ENCODE measurements around the gene CCSAP. TPM values are rescaled to one million over a fixed set of nuclear protein-coding genes. Genes with fewer than 3 reads are reported as not detected.

Gene CCSAP
- total RNA-seq, 1 donor from 2014 or later = 9.1 TPM

DNA sequence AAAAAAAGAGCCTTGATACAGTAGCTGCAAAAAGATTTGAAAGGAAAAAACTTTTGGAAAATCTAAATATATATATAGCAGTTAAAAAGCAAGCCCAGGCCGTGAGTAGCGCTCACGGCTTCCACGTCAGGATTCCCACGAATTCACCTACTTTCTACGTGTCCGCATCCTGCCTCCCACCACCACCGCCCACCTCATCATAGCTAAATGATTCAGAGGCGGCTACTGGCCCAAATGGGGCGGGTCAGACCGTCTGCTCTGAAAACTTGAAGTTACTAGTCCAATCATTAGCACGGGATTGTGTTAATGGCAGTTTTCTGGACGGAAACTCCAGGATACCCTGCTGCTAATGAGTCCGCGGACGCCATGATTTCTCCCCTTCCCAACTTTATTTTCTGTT is 1.3 kb upstream of the CCSAP start:
- Mint-ChIP-seq H3K9me3 (no peaks in the 10 kb centered on the region), H3K36me3 (ENCODE audit: low read depth) (no peaks in the 10 kb centered on the region), H3K4me3 (peak overlapping the region; percentile 85), H3K4me1 (peaks cover 36% of the 10 kb centered on the region), H3K27me3 (ENCODE audit: low read depth) (peaks cover 26% of the 10 kb centered on the region), H3K27ac (ENCODE audit: unreplicated experiment) (no peak overlapping the region)
- no peak for DNase-seq (ENCODE audit: low read depth, low spot score)
- TF ChIP-seq, protein P1, sequence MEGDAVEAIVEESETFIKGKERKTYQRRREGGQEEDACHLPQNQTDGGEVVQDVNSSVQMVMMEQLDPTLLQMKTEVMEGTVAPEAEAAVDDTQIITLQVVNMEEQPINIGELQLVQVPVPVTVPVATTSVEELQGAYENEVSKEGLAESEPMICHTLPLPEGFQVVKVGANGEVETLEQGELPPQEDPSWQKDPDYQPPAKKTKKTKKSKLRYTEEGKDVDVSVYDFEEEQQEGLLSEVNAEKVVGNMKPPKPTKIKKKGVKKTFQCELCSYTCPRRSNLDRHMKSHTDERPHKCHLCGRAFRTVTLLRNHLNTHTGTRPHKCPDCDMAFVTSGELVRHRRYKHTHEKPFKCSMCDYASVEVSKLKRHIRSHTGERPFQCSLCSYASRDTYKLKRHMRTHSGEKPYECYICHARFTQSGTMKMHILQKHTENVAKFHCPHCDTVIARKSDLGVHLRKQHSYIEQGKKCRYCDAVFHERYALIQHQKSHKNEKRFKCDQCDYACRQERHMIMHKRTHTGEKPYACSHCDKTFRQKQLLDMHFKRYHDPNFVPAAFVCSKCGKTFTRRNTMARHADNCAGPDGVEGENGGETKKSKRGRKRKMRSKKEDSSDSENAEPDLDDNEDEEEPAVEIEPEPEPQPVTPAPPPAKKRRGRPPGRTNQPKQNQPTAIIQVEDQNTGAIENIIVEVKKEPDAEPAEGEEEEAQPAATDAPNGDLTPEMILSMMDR (conservative IDR thresholded peaks at IDR 0.05) = no peak

DNA sequence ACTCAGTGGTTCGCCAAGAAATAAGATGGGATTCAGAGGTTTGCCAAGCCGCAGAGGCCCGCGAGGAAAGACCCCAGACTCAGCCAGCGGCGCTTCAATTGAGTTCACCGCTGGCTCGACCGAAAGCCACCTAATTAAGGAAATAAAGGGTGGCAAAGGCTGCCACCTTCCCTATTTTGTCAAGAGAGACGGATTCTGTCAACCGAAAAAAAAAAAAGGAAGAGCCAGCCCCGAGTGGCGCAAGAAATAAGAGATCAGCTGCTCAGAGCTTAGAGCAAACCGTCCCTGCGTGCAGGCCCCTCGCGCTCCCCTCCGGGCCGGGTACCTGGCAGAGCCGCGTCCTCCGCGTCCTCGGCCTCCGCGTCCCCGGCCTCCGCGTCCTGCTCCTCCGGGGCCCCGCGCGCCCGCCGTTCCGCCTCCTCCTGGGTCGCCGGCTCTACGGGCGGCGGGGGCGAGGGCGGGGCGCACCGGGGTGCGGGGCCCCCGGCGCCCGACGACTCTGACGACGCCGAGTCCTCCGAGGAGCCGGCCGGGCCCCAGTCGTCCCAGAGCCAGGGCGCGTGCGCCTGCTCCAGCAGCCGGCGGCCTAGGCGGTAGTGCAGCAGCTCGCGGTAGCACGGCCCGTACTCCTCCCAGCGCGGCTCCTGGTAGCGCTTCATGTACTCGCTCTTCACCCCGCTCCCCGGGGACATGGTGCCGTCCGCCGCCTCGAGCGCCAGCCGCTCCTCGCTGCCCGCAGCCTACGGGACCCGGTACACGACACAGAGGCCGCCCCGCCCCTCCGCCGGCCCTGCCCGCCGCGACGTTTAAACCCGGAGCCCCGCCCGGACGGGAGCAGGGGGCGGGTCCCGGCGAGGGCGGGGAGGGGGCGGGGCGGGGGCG is 832 bp downstream of the CCSAP start:
- Mint-ChIP-seq H3K27me3 (ENCODE audit: low read depth) (peaks cover 20% of the 10 kb centered on the region), H3K4me3 (peak overlapping the region; percentile 96)
- TF ChIP-seq, protein P1 (conservative IDR thresholded peaks at IDR 0.05) = no peak

GRCh38 chr1:229340496-229340895 is 2.4 kb downstream of the CCSAP start:
- Mint-ChIP-seq H3K36me3 (ENCODE audit: low read depth) (peaks cover under 1% of the 10 kb centered on the region), H3K4me1 (peaks cover 44% of the 10 kb centered on the region), H3K27ac (ENCODE audit: unreplicated experiment) (no peak overlapping the region), H3K9me3 (no peaks in the 10 kb centered on the region), H3K27me3 (ENCODE audit: low read depth) (peaks cover 17% of the 10 kb centered on the region), H3K4me3 (peak overlapping the region; percentile 96)
- TF ChIP-seq, protein P1 (conservative IDR thresholded peaks at IDR 0.05) = no peak
- DNase-seq (ENCODE audit: low read depth, low spot score) = no peak

More for the DNA sequence above, 832 bp downstream of the CCSAP start:
- peak; percentile 70 for DNase-seq (ENCODE audit: low read depth, low spot score)
- H3K36me3 Mint-ChIP-seq (ENCODE audit: low read depth) = no peaks in the 10 kb centered on the region
- H3K4me1 Mint-ChIP-seq = peaks cover 44% of the 10 kb centered on the region
- H3K9me3 Mint-ChIP-seq = no peaks in the 10 kb centered on the region
- peak overlapping the region; percentile 83 for H3K27ac Mint-ChIP-seq (ENCODE audit: unreplicated experiment)

GRCh38 chr1:229339520-229339919 is 3.3 kb downstream of the CCSAP start:
- no peak overlapping the region for H3K27ac Mint-ChIP-seq (ENCODE audit: unreplicated experiment)
- TF ChIP-seq, protein P1 (conservative IDR thresholded peaks at IDR 0.05) = no peak
- no peak for DNase-seq (ENCODE audit: low read depth, low spot score)
- peaks cover 7% of the 10 kb centered on the region for H3K36me3 Mint-ChIP-seq (ENCODE audit: low read depth)
- peaks cover 8% of the 10 kb centered on the region for H3K27me3 Mint-ChIP-seq (ENCODE audit: low read depth)
- peaks cover 44% of the 10 kb centered on the region for H3K4me1 Mint-ChIP-seq
- no peaks in the 10 kb centered on the region for H3K9me3 Mint-ChIP-seq
- H3K4me3 Mint-ChIP-seq = peak overlapping the region; percentile 96

- no peak for DNase-seq (ENCODE audit: low read depth, low spot score)
- Mint-ChIP-seq H3K9me3 (no peaks in the 10 kb centered on the region), H3K4me3 (peak overlapping the region; percentile 96), H3K4me1 (peaks cover 44% of the 10 kb centered on the region), H3K36me3 (ENCODE audit: low read depth) (peaks cover 11% of the 10 kb centered on the region), H3K27ac (ENCODE audit: unreplicated experiment) (no peak overlapping the region), H3K27me3 (ENCODE audit: low read depth) (peaks cover 5% of the 10 kb centered on the region)
- TF ChIP-seq, protein P1 (conservative IDR thresholded peaks at IDR 0.05) = no peak
Observed at GRCh38 chr1:229339086-229339485, 3.8 kb downstream of the CCSAP start.
